ENCODE results near the gene TTF2.

The TTF2 gene

GRCh38 chr1:117128323-117129079, 68.4 kb downstream of the TTF2 start:
- DNase-seq (ENCODE audit: insufficient read length, low spot score) = peak; percentile 19
- TF ChIP-seq POLR2A (IDR thresholded peaks at IDR 0.05; ENCODE audit: low read depth, low read length) = no peak
- FAIRE-seq = peak; percentile 60

- no peak for DNase-seq (ENCODE audit: insufficient read length, low spot score)
- FAIRE-seq = no peak
- no peak for TF ChIP-seq POLR2A (IDR thresholded peaks at IDR 0.05; ENCODE audit: low read depth, low read length)
Observed at GRCh38 chr1:117130526-117130925, 70.4 kb downstream of the TTF2 start.

DNA sequence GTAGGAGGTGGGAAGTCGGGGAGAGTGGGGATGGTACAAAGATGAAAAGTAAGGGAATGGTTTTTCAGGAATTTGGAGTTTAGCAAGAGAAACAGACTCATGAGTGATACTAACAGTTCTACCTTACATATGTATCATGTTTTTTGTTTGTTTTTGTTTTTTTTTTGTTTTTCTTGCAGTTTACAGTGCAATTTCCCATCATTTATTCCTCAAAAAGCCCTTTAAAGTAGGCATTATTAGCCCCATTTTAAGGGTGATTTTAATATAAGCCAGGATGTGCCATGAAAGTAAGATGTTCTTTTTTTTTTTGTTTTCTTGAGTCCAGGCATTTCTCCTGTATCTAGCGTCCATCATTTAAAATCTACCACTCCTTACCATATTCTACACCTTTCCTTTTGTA, 75.2 kb downstream of the TTF2 start:
- FAIRE-seq = no peak

DNA sequence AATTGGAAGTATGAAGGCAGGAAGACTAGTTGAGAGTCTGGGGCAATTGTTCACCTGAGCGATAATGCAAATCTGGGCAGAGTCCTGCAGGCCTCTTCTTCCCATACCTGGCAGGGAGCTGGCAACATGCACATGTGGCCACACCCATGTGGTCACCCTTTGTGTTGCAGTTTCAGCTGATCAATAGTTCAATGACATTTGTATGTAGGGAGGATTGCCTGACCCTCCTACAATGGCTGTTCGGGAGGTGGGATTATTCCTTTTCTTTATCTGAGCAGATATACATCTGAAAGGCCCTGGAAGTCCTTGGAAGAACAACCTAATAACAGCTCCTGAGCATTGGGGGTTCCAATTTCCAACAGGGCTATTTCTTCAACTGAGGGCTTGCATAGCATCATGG, 76.6 kb downstream of the TTF2 start:
- no peak for TF ChIP-seq POLR2A (IDR thresholded peaks at IDR 0.05; ENCODE audit: low read depth, low read length)
- no peak for DNase-seq (ENCODE audit: insufficient read length, low spot score)
- no peak for FAIRE-seq

More for the DNA sequence above, 75.2 kb downstream of the TTF2 start:
- DNase-seq (ENCODE audit: insufficient read length, low spot score) = no peak
- no peak for TF ChIP-seq POLR2A (IDR thresholded peaks at IDR 0.05; ENCODE audit: low read depth, low read length)

DNA sequence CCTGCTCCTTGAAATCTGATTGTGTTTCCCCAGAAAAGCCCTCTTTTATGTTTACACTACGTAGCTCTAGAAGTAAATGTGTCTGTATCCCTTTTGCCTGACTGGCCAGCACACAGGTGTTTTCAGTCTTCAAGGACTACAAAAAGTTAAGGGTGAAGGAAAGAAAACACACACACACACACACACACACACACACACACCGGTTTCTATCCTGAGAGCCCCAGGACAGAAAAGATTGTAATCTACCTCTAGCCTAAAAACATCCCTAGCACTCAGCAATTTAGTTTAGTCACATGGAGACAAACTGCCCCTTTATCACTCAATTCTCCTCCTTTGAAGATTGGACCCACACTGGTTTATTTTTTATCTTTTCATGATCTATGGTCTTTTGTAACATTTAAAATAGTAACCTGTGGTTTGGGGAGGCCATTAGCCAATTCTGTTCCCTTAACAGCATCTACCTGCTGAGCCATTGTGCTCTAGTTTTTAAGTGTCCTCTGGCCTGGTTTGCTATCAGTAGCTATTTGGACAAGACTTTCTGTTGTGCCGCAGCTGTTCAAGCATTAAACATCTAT, 77.2 kb downstream of the TTF2 start:
- no peak for TF ChIP-seq POLR2A (IDR thresholded peaks at IDR 0.05; ENCODE audit: low read depth, low read length)
- no peak for FAIRE-seq
- DNase-seq (ENCODE audit: insufficient read length, low spot score) = no peak

GRCh38 chr1:117138106-117138505, 78.0 kb downstream of the TTF2 start:
- FAIRE-seq (no peak), DNase-seq (ENCODE audit: insufficient read length, low spot score) (no peak)
- TF ChIP-seq POLR2A (IDR thresholded peaks at IDR 0.05; ENCODE audit: low read depth, low read length) = no peak

- DNase-seq (ENCODE audit: insufficient read length, low spot score) (no peak), FAIRE-seq (no peak)
- TF ChIP-seq POLR2A (IDR thresholded peaks at IDR 0.05; ENCODE audit: low read depth, low read length) = no peak
Observed at GRCh38 chr1:117138561-117138960, 78.4 kb downstream of the TTF2 start.

- no peak for DNase-seq (ENCODE audit: insufficient read length, low spot score)
- no peak for TF ChIP-seq POLR2A (IDR thresholded peaks at IDR 0.05; ENCODE audit: low read depth, low read length)
- no peak for FAIRE-seq
Observed at GRCh38 chr1:117142200-117142599, 82.1 kb downstream of the TTF2 start.

GRCh38 chr1:117143172-117143571, 83.0 kb downstream of the TTF2 start:
- FAIRE-seq = no peak
- DNase-seq (ENCODE audit: insufficient read length, low spot score) = no peak
- TF ChIP-seq POLR2A (IDR thresholded peaks at IDR 0.05; ENCODE audit: low read depth, low read length) = no peak

GRCh38 chr1:117143871-117144270, 83.7 kb downstream of the TTF2 start:
- no peak for DNase-seq (ENCODE audit: insufficient read length, low spot score)
- FAIRE-seq = no peak
- no peak for TF ChIP-seq POLR2A (IDR thresholded peaks at IDR 0.05; ENCODE audit: low read depth, low read length)

- no peak for DNase-seq (ENCODE audit: insufficient read length, low spot score)
- TF ChIP-seq POLR2A (IDR thresholded peaks at IDR 0.05; ENCODE audit: low read depth, low read length) = no peak
- FAIRE-seq = no peak
Observed at GRCh38 chr1:117146072-117146471, 85.9 kb downstream of the TTF2 start.

DNA sequence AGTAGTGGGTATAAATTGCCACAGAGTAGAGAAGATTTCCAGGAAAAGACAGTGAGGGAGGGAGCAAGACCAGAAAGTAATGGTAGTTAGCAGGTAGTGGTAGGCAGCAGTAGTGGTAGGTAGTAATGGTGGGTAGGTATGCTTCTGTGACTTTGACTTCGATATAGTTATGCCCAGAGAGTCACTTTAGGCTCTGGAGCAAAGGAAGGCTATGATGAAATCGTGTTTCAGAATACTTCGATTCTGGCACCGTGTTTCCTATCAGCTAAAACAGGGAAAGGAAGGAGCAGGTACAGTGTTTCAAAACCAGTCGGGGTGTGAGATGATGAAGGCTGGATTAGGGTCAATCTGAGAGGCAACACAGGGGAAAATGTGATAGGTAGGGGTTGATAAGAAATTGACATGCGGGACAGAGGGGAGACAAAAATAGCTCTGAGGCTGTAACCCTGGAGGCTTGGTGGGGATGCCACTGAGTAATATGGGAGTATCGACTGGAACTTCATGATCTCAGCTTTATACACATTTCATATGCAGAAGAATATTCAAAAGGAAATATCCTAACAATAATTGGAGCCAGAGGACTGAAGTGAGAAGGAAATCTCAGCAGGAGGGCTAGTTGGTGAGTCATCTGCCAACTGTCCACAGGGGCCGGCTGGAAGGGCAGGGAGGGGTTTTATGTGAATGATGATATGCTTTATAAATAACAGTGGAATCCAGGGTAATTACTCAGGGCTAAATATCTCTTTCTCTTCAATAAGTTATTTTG, 86.6 kb downstream of the TTF2 start:
- DNase-seq (ENCODE audit: insufficient read length, low spot score) (peak; percentile 37), FAIRE-seq (peak; percentile 86)
- TF ChIP-seq POLR2A (IDR thresholded peaks at IDR 0.05; ENCODE audit: low read depth, low read length) = no peak

GRCh38 chr1:117147341-117147831, 87.3 kb downstream of the TTF2 start:
- FAIRE-seq (no peak), DNase-seq (ENCODE audit: insufficient read length, low spot score) (no peak)

GRCh38 chr1:117147856-117148588, 87.9 kb downstream of the TTF2 start:
- no peak for FAIRE-seq
- TF ChIP-seq POLR2A (IDR thresholded peaks at IDR 0.05; ENCODE audit: low read depth, low read length) = no peak
- DNase-seq (ENCODE audit: insufficient read length, low spot score) = no peak

More at GRCh38 chr1:117147341-117147831, 87.3 kb downstream of the TTF2 start:
- TF ChIP-seq POLR2A (IDR thresholded peaks at IDR 0.05; ENCODE audit: low read depth, low read length) = no peak
